NCI-H1436 (cell line): ENCODE measurements around the gene INPP4B.

Experiments used
- DNase-seq: peaks from one replicate; lab custom pipeline; 2025; lab: John Stamatoyannopoulos, UW

INPP4B gene

GRCh38 chr4:142574306-142574705 is 271.8 kb downstream of the INPP4B start:
- no peak for DNase-seq

- no peak for DNase-seq
These were observed 274.0 kb downstream of the INPP4B start for GRCh38 chr4:142572071-142572470.

- no peak for DNase-seq
These were observed 278.3 kb downstream of the INPP4B start for GRCh38 chr4:142567620-142568451.

- DNase-seq = no peak
These were observed 278.9 kb downstream of the INPP4B start for GRCh38 chr4:142567199-142567598.

GRCh38 chr4:142566777-142567176 is 279.3 kb downstream of the INPP4B start:
- DNase-seq = no peak

GRCh38 chr4:142566243-142566642 is 279.9 kb downstream of the INPP4B start:
- DNase-seq = no peak

- DNase-seq = no peak
These were observed 280.3 kb downstream of the INPP4B start for GRCh38 chr4:142565771-142566170.

GRCh38 chr4:142563682-142564291 is 282.3 kb downstream of the INPP4B start:
- no peak for DNase-seq

GRCh38 chr4:142559986-142560385 is 286.1 kb downstream of the INPP4B start:
- no peak for DNase-seq

- DNase-seq = no peak
These were observed 287.2 kb downstream of the INPP4B start for GRCh38 chr4:142558851-142559250.

GRCh38 chr4:142557239-142557801 is 288.8 kb downstream of the INPP4B start:
- DNase-seq = no peak

- no peak for DNase-seq
These were observed 289.4 kb downstream of the INPP4B start for GRCh38 chr4:142556570-142557238.

- DNase-seq = no peak
These were observed 290.1 kb downstream of the INPP4B start for GRCh38 chr4:142556048-142556447.

- no peak for DNase-seq
These were observed 291.7 kb downstream of the INPP4B start for GRCh38 chr4:142554412-142554811.

- no peak for DNase-seq
These were observed 294.4 kb downstream of the INPP4B start for GRCh38 chr4:142551517-142552305.

GRCh38 chr4:142550965-142551364 is 295.1 kb downstream of the INPP4B start:
- no peak for DNase-seq

- no peak for DNase-seq
These were observed 296.2 kb downstream of the INPP4B start for GRCh38 chr4:142549726-142550463.

- no peak for DNase-seq
These were observed 296.9 kb downstream of the INPP4B start for GRCh38 chr4:142549248-142549647.

- DNase-seq = no peak
These were observed 297.6 kb downstream of the INPP4B start for GRCh38 chr4:142548491-142548890.

- DNase-seq = no peak
These were observed 298.1 kb downstream of the INPP4B start for GRCh38 chr4:142547974-142548373.

GRCh38 chr4:142544594-142544993 is 301.5 kb downstream of the INPP4B start:
- DNase-seq = no peak
